CD14-positive monocyte (primary cell): ENCODE data around the gene ACSL5. TPM values are rescaled to one million over a fixed set of nuclear protein-coding genes. Genes with fewer than 3 reads are reported as not detected.
A peak's percentile ranks its signal among the peaks of the same experiment; 100 is the strongest.

Source experiments
- DNase-seq, 3 donors: peaks; one replicate each; pipeline ENCODE4 v3.0.0-alpha.2; 2011 to 2022
- H2AFZ ChIP-seq: 2 replicates; pipeline ENCODE4 v1.6.0; 2012; ENCODE audit warnings: mild to moderate bottlenecking, low read depth, low read length, inconsistent platforms; ENCODE audit not compliant: insufficient read depth, poor library complexity, severe bottlenecking
- H3K27ac ChIP-seq, 2 donors: 1 replicate in 1 of 2; 2 replicates in 1 of 2; pipeline ENCODE4 v1.5.1; 2012 to 2013; ENCODE audit warnings: low read length in 2 of 2, control low read depth in 1 of 2, inconsistent platforms in 1 of 2, low read depth in 1 of 2, mild to moderate bottlenecking in 1 of 2
- H3K27me3 ChIP-seq, 2 donors: one replicate each; pipeline versions ENCODE4 v1.6.0 to v1.6.1; 2011 to 2013; ENCODE audit warnings: low read length in 2 of 2; ENCODE audit not compliant: control insufficient read depth in 2 of 2, insufficient read depth in 2 of 2
- H3K36me3 ChIP-seq, 2 donors: replicated peaks in 1 of 2; 1 replicate in 1 of 2; 2 replicates in 1 of 2; pipeline versions ENCODE4 v1.5.1 to v1.6.1; 2012 to 2013; ENCODE audit warnings: low read length in 2 of 2, control low read depth in 1 of 2, inconsistent platforms in 1 of 2, mild to moderate bottlenecking in 1 of 2; ENCODE audit not compliant: insufficient read depth in 2 of 2, control insufficient read depth in 1 of 2
- H3K4me1 ChIP-seq, 2 donors: 1 replicate in 1 of 2; 2 replicates in 1 of 2; pipeline versions ENCODE4 v1.5.1 to v1.6.1; 2012 to 2013; ENCODE audit warnings: low read length in 2 of 2, control low read depth in 1 of 2, inconsistent platforms in 1 of 2, mild to moderate bottlenecking in 1 of 2, moderate library complexity in 1 of 2; ENCODE audit not compliant: insufficient read depth in 2 of 2, control insufficient read depth in 1 of 2
- H3K4me2 ChIP-seq: replicated peaks from 2 replicates; pipeline ENCODE3; 2012; ENCODE audit warnings: low read length, moderate library complexity, mild to moderate bottlenecking; ENCODE audit not compliant: poor library complexity, severe bottlenecking; ENCODE audit errors: extremely low read depth
- H3K4me3 ChIP-seq, 3 experiments: fragments of 200-600 bp in 1 of 3; sonication (generic) in 1 of 3; replicated peaks in 1 of 3; 1 replicate in 2 of 3; 2 replicates in 1 of 3; pipeline ENCODE4 v1.5.1; 2011 to 2013; ENCODE audit warnings: low read length in 3 of 3, mild to moderate bottlenecking in 3 of 3, control low read depth in 2 of 3, low read depth in 2 of 3, inconsistent platforms in 1 of 3, moderate library complexity in 1 of 3
- H3K79me2 ChIP-seq: 2 replicates; pipeline ENCODE4 v1.6.0; 2012; ENCODE audit warnings: mild to moderate bottlenecking, control low read depth, inconsistent platforms, low read length, moderate library complexity; ENCODE audit not compliant: insufficient read depth
- H3K9ac ChIP-seq: 2 replicates; pipeline ENCODE4 v1.6.0; 2017; ENCODE audit warnings: low read length, mild to moderate bottlenecking; ENCODE audit not compliant: insufficient read depth, poor library complexity, severe bottlenecking
- H3K9me3 ChIP-seq, 2 donors: replicated peaks in 1 of 2; 1 replicate in 1 of 2; 2 replicates in 1 of 2; pipeline versions ENCODE4 v1.5.1 to v1.6.1; 2012 to 2013; ENCODE audit warnings: low read length in 2 of 2, control low read depth in 1 of 2; ENCODE audit not compliant: control insufficient read depth in 1 of 2, insufficient read depth in 1 of 2
- H4K20me1 ChIP-seq: 2 replicates; pipeline ENCODE4 v1.6.0; 2012; ENCODE audit warnings: mild to moderate bottlenecking, low read length, control low read depth, moderate library complexity; ENCODE audit not compliant: insufficient read depth
- H3K27ac Mint-ChIP-seq, 7 donors: one replicate each; pipeline ENCODE4 v1.8.0; 2020; ENCODE audit warnings: mild to moderate bottlenecking in 7 of 7, mixed read lengths in 7 of 7, moderate library complexity in 6 of 7, inconsistent platforms in 2 of 7
- H3K27me3 Mint-ChIP-seq, 3 donors: one replicate each; pipeline ENCODE4 v1.8.0; 2021 to 2022; ENCODE audit warnings: low read depth in 3 of 3, mild to moderate bottlenecking in 3 of 3, mixed read lengths in 3 of 3, moderate library complexity in 3 of 3, inconsistent platforms in 1 of 3
- H3K36me3 Mint-ChIP-seq, 2 donors: one replicate each; pipeline ENCODE4 v1.8.0; 2020; ENCODE audit warnings: mixed read lengths in 2 of 2, inconsistent platforms in 1 of 2, mild to moderate bottlenecking in 1 of 2
- H3K4me1 Mint-ChIP-seq: one replicate; pipeline ENCODE4 v1.8.0; 2020; ENCODE audit warnings: mild to moderate bottlenecking, mixed read lengths
- H3K4me3 Mint-ChIP-seq, 2 donors: one replicate each; pipeline ENCODE4 v1.8.0; 2020; ENCODE audit warnings: mild to moderate bottlenecking in 2 of 2, mixed read lengths in 2 of 2, moderate library complexity in 1 of 2
- H3K9me3 Mint-ChIP-seq, 7 donors: one replicate each; pipeline ENCODE4 v1.8.0; 2020 to 2022; ENCODE audit warnings: mixed read lengths in 7 of 7, mild to moderate bottlenecking in 6 of 7, moderate library complexity in 6 of 7, inconsistent platforms in 2 of 7
- CTCF ChIP-seq: fragments of 200-600 bp; IDR thresholded peaks from one replicate; pipeline ENCODE4 v1.8.0; 2022; ENCODE audit warnings: antibody characterized with exemption, mild to moderate bottlenecking
- WGBS: methylation state at CpG from one replicate; pipeline ENCODE4 v1.1.5; 2013; ENCODE audit warnings: missing lambda C conversion rate; ENCODE audit not compliant: insufficient coverage; 5-methylcytosine and 5-hydroxymethylcytosine counted together
- intact Hi-C, 2 donors: fragments of 100-400 bp; cut with micrococcal nuclease; formaldehyde crosslinking; loops; one replicate each; pipeline versions ENCODE4 v1.15.0 to v1.15.1; 2023
- polyA plus RNA-seq, 3 donors: library from polyadenylated mRNA; depleted of rRNA in 1 of 3; unstranded in 2 of 3; stranded (reverse) in 1 of 3; fragments of 300-500 nt in 2 of 3; fragments of >200 nt in 1 of 3; fragmentation: Illumina TruSeq in 2 of 3; gene quantifications; 1 replicate in 2 of 3; 2 replicates in 1 of 3; pipeline ENCODE4 v1.2.3, GENCODE V29; 2012 to 2021

ACSL5 gene
- polyA plus RNA-seq, 3 donors = 27.5 to 44.4 (median 37.5) TPM

GRCh38 chr10:112407696-112408095 is 33.8 kb downstream of the ACSL5 start:
- intact Hi-C loops = no loop called here
- Histone ChIP-seq H2AFZ (no peak overlapping the region), H3K4me2 (no peak overlapping the region), H3K9me3 (no peaks in the 10 kb centered on the region), H4K20me1 (no peaks in the 10 kb centered on the region), H3K36me3 (peaks cover 78 to 99% of the 10 kb centered on the region in 2 donors), H3K4me3 (no peak overlapping the region), H3K9ac (no peak overlapping the region), H3K4me1 (no peaks in the 10 kb centered on the region), H3K79me2 (no peaks in the 10 kb centered on the region), H3K27ac (no peak overlapping the region), H3K27me3 (no peaks in the 10 kb centered on the region)
- WGBS = no CpG with 5 or more reads among the region's 1 CpG
- peak overlapping the region in 3 of 7 donors; percentile 17 to 54 (median 24) for H3K27ac Mint-ChIP-seq
- DNase-seq = no peak
- no peaks in the 10 kb centered on the region for H3K9me3 Mint-ChIP-seq
- H3K4me3 Mint-ChIP-seq = no peak overlapping the region
- no peak for TF ChIP-seq CTCF
- H3K36me3 Mint-ChIP-seq = peaks cover 83 to 92% of the 10 kb centered on the region in 2 donors
- H3K4me1 Mint-ChIP-seq = no peaks in the 10 kb centered on the region
- H3K27me3 Mint-ChIP-seq = no peaks in the 10 kb centered on the region

- Mint-ChIP-seq H3K36me3 (peaks cover 81 to 93% of the 10 kb centered on the region in 2 donors), H3K4me3 (no peak overlapping the region), H3K27ac (no peak overlapping the region), H3K9me3 (no peaks in the 10 kb centered on the region), H3K4me1 (no peaks in the 10 kb centered on the region), H3K27me3 (no peaks in the 10 kb centered on the region)
- no peaks in the 10 kb centered on the region for H3K27me3 ChIP-seq
- no peak overlapping the region for H2AFZ ChIP-seq
- no peaks in the 10 kb centered on the region for H3K4me1 ChIP-seq
- no peaks in the 10 kb centered on the region for H4K20me1 ChIP-seq
- no peak overlapping the region for H3K4me3 ChIP-seq
- DNase-seq = no peak
- TF ChIP-seq CTCF = no peak
- no peak overlapping the region for H3K27ac ChIP-seq
- intact Hi-C loops = no loop called here
- 93% methylated on average over 2 of the region's 2 CpGs for WGBS
- no peaks in the 10 kb centered on the region for H3K9me3 ChIP-seq
- H3K79me2 ChIP-seq = no peaks in the 10 kb centered on the region
- no peak overlapping the region for H3K9ac ChIP-seq
- H3K4me2 ChIP-seq = no peak overlapping the region
- peaks cover 71 to 97% of the 10 kb centered on the region in 2 donors for H3K36me3 ChIP-seq
Measured at GRCh38 chr10:112409299-112409698, 35.4 kb downstream of the ACSL5 start.
